HEK293T (cell line): ENCODE data around the gene EVA1A.

Experiments
- ARNT ChIP-seq: fragments of 450-650 bp; IDR thresholded peaks from 2 replicates; pipeline ENCODE4 v1.6.1; 2017; ENCODE audit warnings: mild to moderate bottlenecking
- BHLHE40 ChIP-seq: fragments of 450-650 bp; IDR thresholded peaks from 2 replicates; pipeline ENCODE4 v1.6.1; 2016; ENCODE audit warnings: mild to moderate bottlenecking, moderate library complexity, borderline replicate concordance
- CTBP1 ChIP-seq: fragments of 450-650 bp; IDR thresholded peaks from 2 replicates; pipeline ENCODE4 v1.6.1; 2016; ENCODE audit warnings: borderline replicate concordance
- ELF4 ChIP-seq: fragments of 450-650 bp; IDR thresholded peaks from 2 replicates; pipeline ENCODE4 v1.6.1; 2017; ENCODE audit warnings: antibody characterized with exemption
- FOXA1 ChIP-seq: fragments of 450-650 bp; IDR thresholded peaks from 2 replicates; pipeline ENCODE4 v1.6.1; 2016; ENCODE audit warnings: mild to moderate bottlenecking
- FOXK2 ChIP-seq: fragments of 450-650 bp; IDR thresholded peaks from 2 replicates; pipeline ENCODE4 v1.6.1; 2016; ENCODE audit warnings: mild to moderate bottlenecking
- FOXM1 ChIP-seq: fragments of 450-650 bp; IDR thresholded peaks from 2 replicates; pipeline ENCODE4 v1.6.1; 2017; ENCODE audit warnings: mild to moderate bottlenecking, borderline replicate concordance
- HDGF ChIP-seq: fragments of 450-650 bp; IDR thresholded peaks from 2 replicates; pipeline ENCODE4 v1.6.1; 2017; ENCODE audit warnings: antibody characterized with exemption, borderline replicate concordance
- LEF1 ChIP-seq: fragments of 450-650 bp; IDR thresholded peaks from 2 replicates; pipeline ENCODE4 v1.6.1; 2017; ENCODE audit warnings: mild to moderate bottlenecking, borderline replicate concordance
- NFRKB ChIP-seq: fragments of 450-650 bp; IDR thresholded peaks from 2 replicates; pipeline ENCODE4 v1.6.1; 2016; ENCODE audit warnings: mild to moderate bottlenecking, moderate library complexity
- PKNOX1 ChIP-seq: fragments of 450-650 bp; IDR thresholded peaks from 2 replicates; pipeline ENCODE4 v1.6.1; 2016
- SP1 ChIP-seq: fragments of 450-650 bp; IDR thresholded peaks from 2 replicates; pipeline ENCODE4 v1.6.1; 2017
- SUZ12 ChIP-seq: fragments of 450-650 bp; IDR thresholded peaks from 2 replicates; pipeline ENCODE4 v1.6.1; 2016; ENCODE audit warnings: mild to moderate bottlenecking
- ZNF384 ChIP-seq: fragments of 450-650 bp; IDR thresholded peaks from 2 replicates; pipeline ENCODE4 v1.6.1; 2016

GRCh38 chr2:75577280-75577679 lies 16.5 kb upstream of the EVA1A start:
- TF ChIP-seq SUZ12 (no peak), ARNT (no peak), ELF4 (no peak), FOXA1 (no peak), FOXM1 (no peak), BHLHE40 (no peak), HDGF (no peak), PKNOX1 (no peak), LEF1 (no peak), NFRKB (no peak), SP1 (no peak), ZNF384 (no peak), FOXK2 (no peak), CTBP1 (no peak)
